HepG2 (cell line): ENCODE data around the gene PSMD12. TPM values are rescaled to one million over a fixed set of nuclear protein-coding genes. Genes with fewer than 3 reads are reported as not detected.
A peak's percentile ranks its signal among the peaks of the same experiment; 100 is the strongest.

Experiments
- GFI1 ChIP-seq: sonication (generic); formaldehyde crosslinking; IDR thresholded peaks from 2 replicates; pipeline ENCODE4 v1.5.0; 2020; ENCODE audit warnings: missing genetic modification reagents, mild to moderate bottlenecking, borderline replicate concordance
- IKZF4 ChIP-seq: sonication (generic); formaldehyde crosslinking; IDR thresholded peaks from 2 replicates; pipeline ENCODE4 v1.5.1; 2020; ENCODE audit warnings: borderline replicate concordance, mild to moderate bottlenecking, low read depth, missing genetic modification reagents; ENCODE audit errors: not compliant biosample characterization
- KMT2B ChIP-seq: IDR thresholded peaks from 2 replicates; pipeline ENCODE4 v1.6.1; 2016; ENCODE audit warnings: missing genetic modification reagents, missing compliant biosample characterization
- NFE2 ChIP-seq: sonication (generic); formaldehyde crosslinking; IDR thresholded peaks from 2 replicates; pipeline ENCODE4 v1.4.0; 2020; ENCODE audit warnings: missing genetic modification reagents
- PAF1 ChIP-seq: IDR thresholded peaks from 2 replicates; pipeline ENCODE4 v1.6.1; 2016; ENCODE audit warnings: missing genetic modification reagents, missing compliant biosample characterization
- PLRG1 ChIP-seq: fragments of 450-650 bp; conservative IDR thresholded peaks from 2 replicates; pipeline ENCODE4 v1.6.1; 2016
- POGK ChIP-seq: sonication (generic); formaldehyde crosslinking; conservative IDR thresholded peaks from 2 replicates; pipeline ENCODE4 v1.8.0; 2022; ENCODE audit warnings: mild to moderate bottlenecking, moderate library complexity, missing genetic modification reagents
- REXO4 ChIP-seq: sonication (generic); formaldehyde crosslinking; IDR thresholded peaks from 2 replicates; pipeline ENCODE4 v1.8.0; 2022; ENCODE audit warnings: missing genetic modification reagents, mild to moderate bottlenecking, borderline replicate concordance
- SIN3B ChIP-seq: fragments of 150-350 bp; IDR thresholded peaks from 2 replicates; pipeline ENCODE4 v1.6.1; 2014; ENCODE audit warnings: low read length
- TOE1 ChIP-seq: sonication (generic); formaldehyde crosslinking; IDR thresholded peaks from 2 replicates; pipeline ENCODE4 v1.4.0; 2020; ENCODE audit warnings: mild to moderate bottlenecking, missing genetic modification reagents
- XBP1 ChIP-seq: sonication (generic); formaldehyde crosslinking; IDR thresholded peaks from 2 replicates; pipeline ENCODE4 v1.5.0; 2020; ENCODE audit warnings: missing genetic modification reagents
- ZBTB3 ChIP-seq: sonication (generic); formaldehyde crosslinking; IDR thresholded peaks from 2 replicates; pipeline ENCODE4 v1.4.0; 2020; ENCODE audit warnings: low read depth, mild to moderate bottlenecking, moderate library complexity, missing genetic modification reagents, borderline replicate concordance
- ZFP41 ChIP-seq: sonication (generic); formaldehyde crosslinking; IDR thresholded peaks from 2 replicates; pipeline ENCODE4 v1.4.0; 2020; ENCODE audit warnings: mild to moderate bottlenecking, missing genetic modification reagents, borderline replicate concordance
- ZNF44 ChIP-seq: sonication (generic); formaldehyde crosslinking; IDR thresholded peaks from 2 replicates; pipeline ENCODE4 v1.5.1; 2020; ENCODE audit warnings: mild to moderate bottlenecking, missing genetic modification reagents
- ZNF552 ChIP-seq: sonication (generic); formaldehyde crosslinking; IDR thresholded peaks from 2 replicates; pipeline ENCODE4 v1.9.0; 2022; ENCODE audit warnings: missing genetic modification reagents, mild to moderate bottlenecking, borderline replicate concordance
- ZNF589 ChIP-seq: sonication (generic); formaldehyde crosslinking; conservative IDR thresholded peaks from 2 replicates; pipeline ENCODE4 v1.8.0; 2022; ENCODE audit warnings: mild to moderate bottlenecking, moderate library complexity, missing genetic modification reagents
- ZNF614 ChIP-seq: IDR thresholded peaks from 2 replicates; pipeline ENCODE4 v1.6.1; 2018; ENCODE audit warnings: missing biosample characterization, missing genetic modification reagents, inconsistent platforms, borderline replicate concordance
- ZNF879 ChIP-seq: sonication (generic); formaldehyde crosslinking; IDR thresholded peaks from 2 replicates; pipeline ENCODE4 v1.8.1; 2023; ENCODE audit warnings: missing genetic modification reagents
- polyA plus RNA-seq, 8 experiments: library from polyadenylated mRNA; depleted of rRNA in 3 of 8; stranded (reverse) in 7 of 8; unstranded in 1 of 8; fragments of >200 nt; fragmentation: Illumina TruSeq in 4 of 8; extraction: Trizol in 4 of 8; gene quantifications; 2 replicates each; pipeline versions ENCODE4 v1.2.1 to v1.2.3, GENCODE V29; 2011 to 2016; ENCODE audit warnings: low read depth in 4 of 8, missing spikeins in 1 of 8, mixed read lengths in 1 of 8; ENCODE audit not compliant: insufficient read depth in 1 of 8
- total RNA-seq, 5 experiments: library from RNA; depleted of rRNA; stranded (reverse); fragments of >200 nt; fragmentation: Illumina TruSeq; extraction: Trizol; gene quantifications; 2 replicates each; pipeline ENCODE4 v1.2.3, GENCODE V29; 2016; ENCODE audit warnings: low read depth in 1 of 5
- TF ChIP-seq, protein P1 (sequence below), 2 experiments: sonication (generic) in 1 of 2; formaldehyde crosslinking in 1 of 2; IDR thresholded peaks; 2 replicates each; pipeline versions ENCODE4 v1.5.1 to v1.6.1; 2011 to 2020; ENCODE audit warnings: borderline replicate concordance in 1 of 2, low read depth in 1 of 2, low read length in 1 of 2, mild to moderate bottlenecking in 1 of 2, missing genetic modification reagents in 1 of 2, moderate library complexity in 1 of 2
- TF ChIP-seq, protein P2 (sequence below): sonication (generic); formaldehyde crosslinking; IDR thresholded peaks from 2 replicates; pipeline ENCODE4 v1.8.0; 2022; ENCODE audit warnings: missing genetic modification reagents, mild to moderate bottlenecking, moderate library complexity, borderline replicate concordance
- TF ChIP-seq, protein P3 (sequence below): sonication (generic); formaldehyde crosslinking; IDR thresholded peaks from 2 replicates; pipeline ENCODE4 v1.9.0; 2022; ENCODE audit warnings: missing genetic modification reagents, mild to moderate bottlenecking, borderline replicate concordance

The PSMD12 gene
- total and polyA plus RNA-seq, 2 of the 13 experiments (the other 11 are each of a cell fraction or from before 2014, with no cell fraction given): 27.4 to 71.7 TPM

DNA sequence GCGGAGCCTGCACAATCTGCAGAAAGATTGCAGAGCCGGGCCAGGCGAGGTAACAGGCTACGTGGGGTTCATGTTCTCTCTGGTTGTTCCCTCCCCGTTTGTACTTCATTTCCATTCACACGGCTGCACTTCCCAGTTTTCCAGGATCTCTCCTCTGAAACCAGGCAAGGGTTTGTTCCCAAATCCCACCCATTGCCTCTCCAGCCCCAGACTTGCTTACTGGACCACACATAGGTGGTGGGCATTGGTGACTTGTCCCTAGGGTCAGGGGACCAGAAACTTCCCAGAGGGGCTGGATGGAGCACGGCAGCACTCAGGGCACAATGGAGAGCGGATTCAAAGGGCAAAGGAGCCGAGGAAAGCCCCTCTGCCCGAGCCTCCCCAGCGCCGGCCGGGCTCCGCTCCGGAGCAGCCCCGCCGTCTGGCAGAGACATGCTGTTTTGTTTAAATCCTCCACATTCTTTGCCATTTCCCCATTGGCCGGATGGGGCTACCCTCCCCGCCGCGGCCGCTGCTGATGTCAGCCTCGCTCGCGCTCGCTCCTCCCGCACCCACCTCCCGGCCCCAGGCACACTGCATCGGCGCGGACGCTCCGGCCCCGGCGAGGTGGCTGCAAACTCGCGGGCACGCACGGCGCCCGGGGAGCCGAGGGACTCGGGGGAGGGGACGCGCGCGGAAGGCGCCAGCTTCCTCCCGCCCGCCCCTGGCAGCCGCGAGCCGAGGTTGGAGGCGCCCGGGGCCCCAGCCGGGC lies 10.5 kb upstream of the PSMD12 start, which contains the start of gene PITPNC1 (continued):
- TF ChIP-seq, protein P1, sequence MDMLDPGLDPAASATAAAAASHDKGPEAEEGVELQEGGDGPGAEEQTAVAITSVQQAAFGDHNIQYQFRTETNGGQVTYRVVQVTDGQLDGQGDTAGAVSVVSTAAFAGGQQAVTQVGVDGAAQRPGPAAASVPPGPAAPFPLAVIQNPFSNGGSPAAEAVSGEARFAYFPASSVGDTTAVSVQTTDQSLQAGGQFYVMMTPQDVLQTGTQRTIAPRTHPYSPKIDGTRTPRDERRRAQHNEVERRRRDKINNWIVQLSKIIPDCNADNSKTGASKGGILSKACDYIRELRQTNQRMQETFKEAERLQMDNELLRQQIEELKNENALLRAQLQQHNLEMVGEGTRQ (IDR thresholded peaks at IDR 0.05; ENCODE audit: low read depth, low read length): no peak
- TF ChIP-seq, protein P1 (CRISPR knock-in tag; IDR thresholded peaks at IDR 0.05; ENCODE audit: borderline replicate concordance): no peak; the same call in 1 of the 2 replicates
- TF ChIP-seq ZNF879: no peak
- TF ChIP-seq PAF1 (CRISPR knock-in tag): no peak
- TF ChIP-seq ZNF44 (CRISPR knock-in tag): no peak
- no peak; the same call in 1 of the 2 replicates for TF ChIP-seq TOE1 (CRISPR knock-in tag)
- TF ChIP-seq ZFP41 (CRISPR knock-in tag): no peak
- no peak; the same call in 1 of the 2 replicates for TF ChIP-seq GFI1 (CRISPR knock-in tag)
- TF ChIP-seq, protein P2, sequence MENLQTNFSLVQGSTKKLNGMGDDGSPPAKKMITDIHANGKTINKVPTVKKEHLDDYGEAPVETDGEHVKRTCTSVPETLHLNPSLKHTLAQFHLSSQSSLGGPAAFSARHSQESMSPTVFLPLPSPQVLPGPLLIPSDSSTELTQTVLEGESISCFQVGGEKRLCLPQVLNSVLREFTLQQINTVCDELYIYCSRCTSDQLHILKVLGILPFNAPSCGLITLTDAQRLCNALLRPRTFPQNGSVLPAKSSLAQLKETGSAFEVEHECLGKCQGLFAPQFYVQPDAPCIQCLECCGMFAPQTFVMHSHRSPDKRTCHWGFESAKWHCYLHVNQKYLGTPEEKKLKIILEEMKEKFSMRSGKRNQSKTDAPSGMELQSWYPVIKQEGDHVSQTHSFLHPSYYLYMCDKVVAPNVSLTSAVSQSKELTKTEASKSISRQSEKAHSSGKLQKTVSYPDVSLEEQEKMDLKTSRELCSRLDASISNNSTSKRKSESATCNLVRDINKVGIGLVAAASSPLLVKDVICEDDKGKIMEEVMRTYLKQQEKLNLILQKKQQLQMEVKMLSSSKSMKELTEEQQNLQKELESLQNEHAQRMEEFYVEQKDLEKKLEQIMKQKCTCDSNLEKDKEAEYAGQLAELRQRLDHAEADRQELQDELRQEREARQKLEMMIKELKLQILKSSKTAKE: no peak
- no peak for TF ChIP-seq ZNF589 (CRISPR knock-in tag)
- no peak for TF ChIP-seq PLRG1
- TF ChIP-seq, protein P3, sequence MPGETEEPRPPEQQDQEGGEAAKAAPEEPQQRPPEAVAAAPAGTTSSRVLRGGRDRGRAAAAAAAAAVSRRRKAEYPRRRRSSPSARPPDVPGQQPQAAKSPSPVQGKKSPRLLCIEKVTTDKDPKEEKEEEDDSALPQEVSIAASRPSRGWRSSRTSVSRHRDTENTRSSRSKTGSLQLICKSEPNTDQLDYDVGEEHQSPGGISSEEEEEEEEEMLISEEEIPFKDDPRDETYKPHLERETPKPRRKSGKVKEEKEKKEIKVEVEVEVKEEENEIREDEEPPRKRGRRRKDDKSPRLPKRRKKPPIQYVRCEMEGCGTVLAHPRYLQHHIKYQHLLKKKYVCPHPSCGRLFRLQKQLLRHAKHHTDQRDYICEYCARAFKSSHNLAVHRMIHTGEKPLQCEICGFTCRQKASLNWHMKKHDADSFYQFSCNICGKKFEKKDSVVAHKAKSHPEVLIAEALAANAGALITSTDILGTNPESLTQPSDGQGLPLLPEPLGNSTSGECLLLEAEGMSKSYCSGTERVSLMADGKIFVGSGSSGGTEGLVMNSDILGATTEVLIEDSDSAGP (CRISPR knock-in tag): peak; percentile 69; the same call in 1 of the 2 replicates
- no peak for TF ChIP-seq POGK (CRISPR knock-in tag)
- no peak for TF ChIP-seq XBP1 (CRISPR knock-in tag)
- TF ChIP-seq REXO4 (CRISPR knock-in tag): no peak
- TF ChIP-seq KMT2B: no peak; the same call in 1 of the 2 replicates
- TF ChIP-seq ZNF552 (CRISPR knock-in tag): no peak
- TF ChIP-seq SIN3B: no peak; the same call in 1 of the 2 replicates
- TF ChIP-seq ZBTB3 (CRISPR knock-in tag): no peak
- no peak for TF ChIP-seq NFE2 (CRISPR knock-in tag)
- TF ChIP-seq IKZF4 (CRISPR knock-in tag): peak; percentile 45
- TF ChIP-seq ZNF614 (CRISPR knock-in tag): no peak; the same call in 1 of the 2 replicates
